ENCODE results near the gene CCDC88C.

CCDC88C gene

GRCh38 chr14:91357272-91358024 lies 60.2 kb downstream of the CCDC88C start:
- Histone ChIP-seq H3K79me1 (ENCODE audit: low read depth, low read length) (peaks cover 9% of the 10 kb centered on the region), H3K18ac (ENCODE audit: low read length) (no peak overlapping the region), H2AK5ac (ENCODE audit: low read depth, low read length) (no peak overlapping the region), H4K8ac (ENCODE audit: low read depth, low read length) (no peak overlapping the region), H2BK12ac (ENCODE audit: low read length) (no peak overlapping the region), H3K36me3 (replicated peaks in 1 of 2; ENCODE audit: control insufficient read depth in 2 of 2, insufficient read depth in 2 of 2, low read length in 2 of 2) (peaks cover 5 to 31% of the 10 kb centered on the region in 2 donors), H4K91ac (ENCODE audit: low read depth, low read length, poor library complexity) (no peak overlapping the region), H3K4ac (ENCODE audit: low read length) (no peak overlapping the region), H3K4me1 (ENCODE audit: control insufficient read depth in 2 of 2, insufficient read depth in 1 of 2, low read depth in 1 of 2, low read length in 2 of 2) (peaks cover 21 to 27% of the 10 kb centered on the region in 2 donors), H3K27me3 (ENCODE audit: control insufficient read depth in 3 of 3, insufficient read depth in 3 of 3, low read depth in 1 of 3, low read length in 3 of 3) (no peaks in the 10 kb centered on the region), H3K9ac (ENCODE audit: low read depth, low read length, poor library complexity) (no peak overlapping the region), H3K9me3 (replicated peaks in 1 of 2; ENCODE audit: control insufficient read depth in 2 of 2, insufficient read depth in 1 of 2, low read depth in 1 of 2, low read length in 2 of 2) (no peaks in the 10 kb centered on the region), H2AFZ (ENCODE audit: low read length) (no peak overlapping the region), H3K23ac (ENCODE audit: low read depth, low read length, poor library complexity) (no peak overlapping the region), H2BK120ac (ENCODE audit: low read depth, low read length) (no peak overlapping the region), H2BK5ac (ENCODE audit: low read length) (no peak overlapping the region), H3K27ac (replicated peaks; ENCODE audit: low read length) (no peak overlapping the region), H2BK15ac (ENCODE audit: low read length) (no peak overlapping the region), H3K14ac (ENCODE audit: low read length) (no peak overlapping the region), H3K4me3 (ENCODE audit: low read length in 2 of 2) (no peak overlapping the region), H3K4me2 (ENCODE audit: insufficient read depth, low read length, poor library complexity, severe bottlenecking) (no peak overlapping the region)
- WGBS, 2 donors (ENCODE audit: extremely low coverage in 2 of 2, insufficient read length in 2 of 2, insufficient replicate concordance in 1 of 2) = no CpG with 5 or more reads among the region's 21 CpGs
- no peak for DNase-seq (ENCODE audit: low spot score)

- Histone ChIP-seq H3K18ac (ENCODE audit: low read length) (no peak overlapping the region), H2AK5ac (ENCODE audit: low read depth, low read length) (no peak overlapping the region), H2AFZ (ENCODE audit: low read length) (no peak overlapping the region), H3K27ac (replicated peaks; ENCODE audit: low read length) (no peak overlapping the region), H2BK15ac (ENCODE audit: low read length) (no peak overlapping the region), H3K9me3 (replicated peaks in 1 of 2; ENCODE audit: control insufficient read depth in 2 of 2, insufficient read depth in 1 of 2, low read depth in 1 of 2, low read length in 2 of 2) (no peaks in the 10 kb centered on the region), H3K36me3 (replicated peaks in 1 of 2; ENCODE audit: control insufficient read depth in 2 of 2, insufficient read depth in 2 of 2, low read length in 2 of 2) (peaks cover 5 to 31% of the 10 kb centered on the region in 2 donors), H3K14ac (ENCODE audit: low read length) (no peak overlapping the region), H3K4ac (ENCODE audit: low read length) (no peak overlapping the region), H2BK120ac (ENCODE audit: low read depth, low read length) (no peak overlapping the region), H4K91ac (ENCODE audit: low read depth, low read length, poor library complexity) (no peak overlapping the region), H3K23ac (ENCODE audit: low read depth, low read length, poor library complexity) (no peak overlapping the region), H3K79me1 (ENCODE audit: low read depth, low read length) (peaks cover 9% of the 10 kb centered on the region), H3K9ac (ENCODE audit: low read depth, low read length, poor library complexity) (no peak overlapping the region), H2BK5ac (ENCODE audit: low read length) (no peak overlapping the region), H3K27me3 (ENCODE audit: control insufficient read depth in 3 of 3, insufficient read depth in 3 of 3, low read depth in 1 of 3, low read length in 3 of 3) (no peaks in the 10 kb centered on the region), H3K4me3 (ENCODE audit: low read length in 2 of 2) (no peak overlapping the region), H2BK12ac (ENCODE audit: low read length) (no peak overlapping the region), H3K4me1 (ENCODE audit: control insufficient read depth in 2 of 2, insufficient read depth in 1 of 2, low read depth in 1 of 2, low read length in 2 of 2) (peaks cover 25 to 32% of the 10 kb centered on the region in 2 donors), H4K8ac (ENCODE audit: low read depth, low read length) (no peak overlapping the region), H3K4me2 (ENCODE audit: insufficient read depth, low read length, poor library complexity, severe bottlenecking) (no peak overlapping the region)
- no CpG with 5 or more reads among the region's 12 CpGs for WGBS, 2 donors (ENCODE audit: extremely low coverage in 2 of 2, insufficient read length in 2 of 2, insufficient replicate concordance in 1 of 2)
- no peak for DNase-seq (ENCODE audit: low spot score)
These were observed 61.3 kb downstream of the CCDC88C start for GRCh38 chr14:91356181-91356763.

GRCh38 chr14:91354979-91355685 lies 62.5 kb downstream of the CCDC88C start:
- Histone ChIP-seq H4K8ac (ENCODE audit: low read depth, low read length) (no peak overlapping the region), H3K9ac (ENCODE audit: low read depth, low read length, poor library complexity) (no peak overlapping the region), H3K36me3 (replicated peaks in 1 of 2; ENCODE audit: control insufficient read depth in 2 of 2, insufficient read depth in 2 of 2, low read length in 2 of 2) (peaks cover 5 to 31% of the 10 kb centered on the region in 2 donors), H2BK120ac (ENCODE audit: low read depth, low read length) (no peak overlapping the region), H3K9me3 (replicated peaks in 1 of 2; ENCODE audit: control insufficient read depth in 2 of 2, insufficient read depth in 1 of 2, low read depth in 1 of 2, low read length in 2 of 2) (no peaks in the 10 kb centered on the region), H3K14ac (ENCODE audit: low read length) (no peak overlapping the region), H3K18ac (ENCODE audit: low read length) (peak overlapping the region; percentile 68), H2BK5ac (ENCODE audit: low read length) (no peak overlapping the region), H2BK12ac (ENCODE audit: low read length) (no peak overlapping the region), H3K23ac (ENCODE audit: low read depth, low read length, poor library complexity) (no peak overlapping the region), H3K27me3 (ENCODE audit: control insufficient read depth in 3 of 3, insufficient read depth in 3 of 3, low read depth in 1 of 3, low read length in 3 of 3) (no peaks in the 10 kb centered on the region), H4K91ac (ENCODE audit: low read depth, low read length, poor library complexity) (no peak overlapping the region), H2AK5ac (ENCODE audit: low read depth, low read length) (peak overlapping the region; percentile 56), H3K4ac (ENCODE audit: low read length) (no peak overlapping the region), H2AFZ (ENCODE audit: low read length) (no peak overlapping the region), H3K4me3 (ENCODE audit: low read length in 2 of 2) (no peak overlapping the region), H2BK15ac (ENCODE audit: low read length) (no peak overlapping the region), H3K4me1 (ENCODE audit: control insufficient read depth in 2 of 2, insufficient read depth in 1 of 2, low read depth in 1 of 2, low read length in 2 of 2) (peaks cover 25 to 32% of the 10 kb centered on the region in 2 donors), H3K79me1 (ENCODE audit: low read depth, low read length) (peaks cover 8% of the 10 kb centered on the region), H3K4me2 (ENCODE audit: insufficient read depth, low read length, poor library complexity, severe bottlenecking) (no peak overlapping the region), H3K27ac (replicated peaks; ENCODE audit: low read length) (peak overlapping the region; percentile 33)
- no CpG with 5 or more reads among the region's 27 CpGs for WGBS, 2 donors (ENCODE audit: extremely low coverage in 2 of 2, insufficient read length in 2 of 2, insufficient replicate concordance in 1 of 2)
- no peak for DNase-seq (ENCODE audit: low spot score)

All from neuronal stem cell (in vitro differentiated cells).